ENCODE measurements around the gene BCL6.

Gene BCL6

GRCh38 chr3:187762792-187763191 lies 17.5 kb upstream of the BCL6 start:
- TF ChIP-seq, protein P1, sequence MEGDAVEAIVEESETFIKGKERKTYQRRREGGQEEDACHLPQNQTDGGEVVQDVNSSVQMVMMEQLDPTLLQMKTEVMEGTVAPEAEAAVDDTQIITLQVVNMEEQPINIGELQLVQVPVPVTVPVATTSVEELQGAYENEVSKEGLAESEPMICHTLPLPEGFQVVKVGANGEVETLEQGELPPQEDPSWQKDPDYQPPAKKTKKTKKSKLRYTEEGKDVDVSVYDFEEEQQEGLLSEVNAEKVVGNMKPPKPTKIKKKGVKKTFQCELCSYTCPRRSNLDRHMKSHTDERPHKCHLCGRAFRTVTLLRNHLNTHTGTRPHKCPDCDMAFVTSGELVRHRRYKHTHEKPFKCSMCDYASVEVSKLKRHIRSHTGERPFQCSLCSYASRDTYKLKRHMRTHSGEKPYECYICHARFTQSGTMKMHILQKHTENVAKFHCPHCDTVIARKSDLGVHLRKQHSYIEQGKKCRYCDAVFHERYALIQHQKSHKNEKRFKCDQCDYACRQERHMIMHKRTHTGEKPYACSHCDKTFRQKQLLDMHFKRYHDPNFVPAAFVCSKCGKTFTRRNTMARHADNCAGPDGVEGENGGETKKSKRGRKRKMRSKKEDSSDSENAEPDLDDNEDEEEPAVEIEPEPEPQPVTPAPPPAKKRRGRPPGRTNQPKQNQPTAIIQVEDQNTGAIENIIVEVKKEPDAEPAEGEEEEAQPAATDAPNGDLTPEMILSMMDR (IDR thresholded peaks at IDR 0.05; ENCODE audit: low read depth, low read length, missing control alignments), result no peak
- DNase-seq (ENCODE audit: low read depth), result no peak

GRCh38 chr3:187759601-187760000 lies 14.3 kb upstream of the BCL6 start:
- DNase-seq (ENCODE audit: low read depth), result no peak
- TF ChIP-seq, protein P1 (IDR thresholded peaks at IDR 0.05; ENCODE audit: low read depth, low read length, missing control alignments), result no peak
- H3K4me3 ChIP-seq (ENCODE audit: low read depth, low read length), result no peak overlapping the region

More at GRCh38 chr3:187762792-187763191, 17.5 kb upstream of the BCL6 start:
- no peak overlapping the region for H3K4me3 ChIP-seq (ENCODE audit: low read depth, low read length)

DNA sequence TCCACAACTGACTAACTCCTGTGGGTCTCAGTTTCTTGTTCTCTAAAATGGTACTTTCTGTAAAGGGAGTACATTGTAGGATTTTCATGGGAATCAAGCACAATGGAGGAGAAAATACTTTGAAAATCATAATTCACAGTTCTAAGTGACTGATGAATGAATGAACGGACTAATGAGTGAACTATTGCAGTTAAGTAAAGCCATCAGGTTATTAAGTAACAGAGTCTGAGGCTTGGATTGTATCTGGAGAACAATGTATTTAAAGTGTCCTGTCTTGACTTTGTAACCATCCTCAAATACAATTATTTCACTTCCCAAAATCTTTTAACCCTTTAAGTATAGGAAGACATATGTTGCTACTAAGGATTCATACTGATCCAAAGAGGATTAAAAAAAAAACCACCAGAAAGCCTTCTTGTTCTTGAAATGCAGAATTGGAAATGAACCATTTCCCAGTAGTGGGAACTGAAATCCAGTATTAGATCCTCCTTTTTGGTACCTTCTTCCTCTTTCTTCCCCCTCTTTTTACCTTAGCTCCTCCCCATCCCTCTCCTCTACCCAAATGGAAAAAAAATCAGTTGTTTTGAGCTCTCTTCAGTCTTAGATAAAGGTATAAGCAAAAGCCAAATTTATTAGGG lies 13.2 kb upstream of the BCL6 start:
- no peak for DNase-seq (ENCODE audit: low read depth)
- no peak overlapping the region for H3K4me3 ChIP-seq (ENCODE audit: low read depth, low read length)
- TF ChIP-seq, protein P1 (IDR thresholded peaks at IDR 0.05; ENCODE audit: low read depth, low read length, missing control alignments), result no peak

GRCh38 chr3:187753516-187753915 lies 8.2 kb upstream of the BCL6 start:
- H3K4me3 ChIP-seq (ENCODE audit: low read depth, low read length), result no peak overlapping the region
- no peak for DNase-seq (ENCODE audit: low read depth)
- TF ChIP-seq, protein P1 (IDR thresholded peaks at IDR 0.05; ENCODE audit: low read depth, low read length, missing control alignments), result no peak

GRCh38 chr3:187750513-187751123 lies 5.3 kb upstream of the BCL6 start:
- H3K4me3 ChIP-seq (ENCODE audit: low read depth, low read length), result no peak overlapping the region
- no peak for DNase-seq (ENCODE audit: low read depth)

DNA sequence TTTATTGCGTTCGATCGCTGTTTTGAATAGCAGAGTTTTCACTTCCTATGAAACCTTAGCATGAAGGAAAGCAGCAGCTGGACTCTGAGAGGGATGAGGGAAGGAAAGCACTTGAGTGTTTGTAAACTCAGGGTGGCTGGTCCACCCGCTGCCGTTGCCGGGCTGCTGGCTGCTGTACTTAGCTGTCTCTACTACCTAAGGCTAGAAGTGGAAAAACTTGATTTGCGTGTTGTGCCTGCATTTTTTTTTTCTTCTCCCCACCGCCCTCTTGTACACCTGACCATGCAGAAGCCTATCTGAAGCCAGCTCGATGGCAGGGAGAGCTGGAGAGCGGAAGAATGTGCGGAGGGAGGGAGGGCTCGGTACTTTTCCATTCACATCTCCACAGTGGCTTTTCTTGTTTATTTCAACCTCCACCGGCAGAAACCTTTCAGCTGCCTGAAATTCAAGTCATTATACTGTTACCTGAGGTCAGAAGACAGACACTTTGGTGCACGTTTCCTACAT lies 4.8 kb upstream of the BCL6 start:
- no peak for DNase-seq (ENCODE audit: low read depth)
- H3K4me3 ChIP-seq (ENCODE audit: low read depth, low read length), result no peak overlapping the region; the same call in 1 of the 2 replicates

More at GRCh38 chr3:187750513-187751123, 5.3 kb upstream of the BCL6 start:
- TF ChIP-seq, protein P1 (IDR thresholded peaks at IDR 0.05; ENCODE audit: low read depth, low read length, missing control alignments), result no peak

More for the DNA sequence above, 4.8 kb upstream of the BCL6 start:
- TF ChIP-seq, protein P1 (IDR thresholded peaks at IDR 0.05; ENCODE audit: low read depth, low read length, missing control alignments), result no peak

Data from GM12864 (cell line).